ENCODE data around the gene LMLN. TPM values are rescaled to one million over a fixed set of nuclear protein-coding genes. Genes with fewer than 3 reads are reported as not detected.

Gene LMLN
- total RNA-seq, 1 donor, result 16.3 TPM

DNA sequence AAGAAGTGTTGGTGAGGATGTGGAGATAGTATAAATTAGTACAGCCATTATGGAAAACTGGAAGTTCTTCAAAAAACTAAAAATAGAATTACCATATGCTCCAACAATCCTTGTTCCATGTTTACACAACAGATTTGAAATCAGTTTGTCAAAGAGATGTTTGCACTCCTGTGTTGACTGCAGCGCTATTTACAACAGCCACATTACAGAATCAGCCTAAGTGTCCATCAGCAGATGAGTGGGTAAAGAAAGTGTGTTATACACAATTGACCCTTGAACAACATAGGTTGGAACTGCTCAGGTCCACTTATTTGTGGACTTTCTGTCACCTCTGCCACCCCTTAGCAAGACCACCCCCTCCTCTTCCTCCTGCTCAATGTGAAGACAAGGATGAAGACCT, 34.7 kb downstream of the LMLN start:
- no peak overlapping the region for H3K4me3 ChIP-seq (ENCODE audit: insufficient read depth, low read length)
- DNase-seq (ENCODE audit: insufficient read length, low spot score, missing footprints), result no peak
- H3K4me2 ChIP-seq (ENCODE audit: insufficient read depth, low read length), result no peak overlapping the region
- H4K20me1 ChIP-seq (ENCODE audit: insufficient read depth, low read length), result no peaks in the 10 kb centered on the region
- H3K27ac ChIP-seq (ENCODE audit: low read depth, low read length), result no peak overlapping the region
- H3K36me3 ChIP-seq (ENCODE audit: insufficient read depth, low read length), result peaks cover 10% of the 10 kb centered on the region
- H3K9me3 ChIP-seq (ENCODE audit: low read depth, low read length), result no peaks in the 10 kb centered on the region
- no peaks in the 10 kb centered on the region for H3K4me1 ChIP-seq (ENCODE audit: insufficient read depth, low read length)
- H2AFZ ChIP-seq (ENCODE audit: low read length), result no peak overlapping the region
- H3K79me2 ChIP-seq (ENCODE audit: insufficient read depth, low read length), result no peaks in the 10 kb centered on the region
- TF ChIP-seq, protein P1, sequence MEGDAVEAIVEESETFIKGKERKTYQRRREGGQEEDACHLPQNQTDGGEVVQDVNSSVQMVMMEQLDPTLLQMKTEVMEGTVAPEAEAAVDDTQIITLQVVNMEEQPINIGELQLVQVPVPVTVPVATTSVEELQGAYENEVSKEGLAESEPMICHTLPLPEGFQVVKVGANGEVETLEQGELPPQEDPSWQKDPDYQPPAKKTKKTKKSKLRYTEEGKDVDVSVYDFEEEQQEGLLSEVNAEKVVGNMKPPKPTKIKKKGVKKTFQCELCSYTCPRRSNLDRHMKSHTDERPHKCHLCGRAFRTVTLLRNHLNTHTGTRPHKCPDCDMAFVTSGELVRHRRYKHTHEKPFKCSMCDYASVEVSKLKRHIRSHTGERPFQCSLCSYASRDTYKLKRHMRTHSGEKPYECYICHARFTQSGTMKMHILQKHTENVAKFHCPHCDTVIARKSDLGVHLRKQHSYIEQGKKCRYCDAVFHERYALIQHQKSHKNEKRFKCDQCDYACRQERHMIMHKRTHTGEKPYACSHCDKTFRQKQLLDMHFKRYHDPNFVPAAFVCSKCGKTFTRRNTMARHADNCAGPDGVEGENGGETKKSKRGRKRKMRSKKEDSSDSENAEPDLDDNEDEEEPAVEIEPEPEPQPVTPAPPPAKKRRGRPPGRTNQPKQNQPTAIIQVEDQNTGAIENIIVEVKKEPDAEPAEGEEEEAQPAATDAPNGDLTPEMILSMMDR (IDR thresholded peaks at IDR 0.05; ENCODE audit: extremely low read depth, low read depth, low read length), result no peak
- no peaks in the 10 kb centered on the region for H3K27me3 ChIP-seq (ENCODE audit: insufficient read depth, low read length)

DNA sequence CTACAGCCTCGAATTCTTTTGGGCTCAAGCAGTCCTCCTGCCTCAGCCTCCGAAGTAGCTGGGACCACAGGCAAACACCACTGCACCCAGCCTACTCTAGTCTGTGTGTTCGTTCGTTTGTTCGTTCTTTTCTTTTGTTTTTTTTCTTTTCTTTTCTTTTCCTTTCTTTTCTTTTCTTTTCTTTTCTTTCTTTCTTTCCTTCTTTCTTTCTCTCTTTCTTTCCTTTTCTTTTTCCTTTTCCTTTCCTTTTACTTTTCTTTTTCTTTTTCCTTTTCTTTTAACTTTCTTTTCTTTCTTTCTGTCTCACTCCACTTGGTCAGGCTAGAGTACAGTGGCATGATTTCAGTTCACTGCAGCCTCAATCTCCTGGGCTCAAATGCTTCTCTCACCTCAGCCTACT, 36.8 kb downstream of the LMLN start:
- H3K4me2 ChIP-seq (ENCODE audit: insufficient read depth, low read length), result no peak overlapping the region
- no peaks in the 10 kb centered on the region for H3K4me1 ChIP-seq (ENCODE audit: insufficient read depth, low read length)
- TF ChIP-seq, protein P1 (IDR thresholded peaks at IDR 0.05; ENCODE audit: extremely low read depth, low read depth, low read length), result no peak
- H3K27ac ChIP-seq (ENCODE audit: low read depth, low read length), result no peak overlapping the region
- H3K79me2 ChIP-seq (ENCODE audit: insufficient read depth, low read length), result no peaks in the 10 kb centered on the region
- H3K27me3 ChIP-seq (ENCODE audit: insufficient read depth, low read length), result no peaks in the 10 kb centered on the region
- H4K20me1 ChIP-seq (ENCODE audit: insufficient read depth, low read length), result no peaks in the 10 kb centered on the region
- no peak overlapping the region for H2AFZ ChIP-seq (ENCODE audit: low read length)
- H3K36me3 ChIP-seq (ENCODE audit: insufficient read depth, low read length), result peaks cover 7% of the 10 kb centered on the region
- H3K9me3 ChIP-seq (ENCODE audit: low read depth, low read length), result no peaks in the 10 kb centered on the region
- H3K4me3 ChIP-seq (ENCODE audit: insufficient read depth, low read length), result no peak overlapping the region
- no peak for DNase-seq (ENCODE audit: insufficient read length, low spot score, missing footprints)

DNA sequence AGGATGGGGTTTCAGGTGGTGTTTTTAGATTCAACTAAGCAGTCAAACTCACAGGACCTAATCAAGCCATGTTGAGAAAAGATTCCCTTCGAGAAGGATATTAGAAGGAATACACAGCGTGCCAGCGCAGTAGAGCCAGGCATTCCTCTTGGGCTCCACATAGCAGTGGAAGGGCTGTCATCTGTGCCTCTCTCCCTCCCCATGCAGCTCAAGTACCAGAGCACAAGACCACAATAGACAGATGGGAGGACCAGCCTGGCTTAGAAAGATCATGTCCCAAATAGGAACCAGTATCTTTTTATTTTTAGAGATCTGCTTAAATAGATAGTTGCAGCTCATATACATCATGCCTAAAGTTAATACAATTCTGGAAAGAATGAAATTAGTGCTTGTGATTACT, 37.9 kb downstream of the LMLN start:
- no peak overlapping the region for H3K4me2 ChIP-seq (ENCODE audit: insufficient read depth, low read length)
- TF ChIP-seq, protein P1 (IDR thresholded peaks at IDR 0.05; ENCODE audit: extremely low read depth, low read depth, low read length), result no peak
- no peak overlapping the region for H2AFZ ChIP-seq (ENCODE audit: low read length)
- H3K4me3 ChIP-seq (ENCODE audit: insufficient read depth, low read length), result no peak overlapping the region
- no peaks in the 10 kb centered on the region for H3K4me1 ChIP-seq (ENCODE audit: insufficient read depth, low read length)
- peaks cover 7% of the 10 kb centered on the region for H3K36me3 ChIP-seq (ENCODE audit: insufficient read depth, low read length)
- H3K79me2 ChIP-seq (ENCODE audit: insufficient read depth, low read length), result no peaks in the 10 kb centered on the region
- no peaks in the 10 kb centered on the region for H3K27me3 ChIP-seq (ENCODE audit: insufficient read depth, low read length)
- no peak for DNase-seq (ENCODE audit: insufficient read length, low spot score, missing footprints)
- H4K20me1 ChIP-seq (ENCODE audit: insufficient read depth, low read length), result no peaks in the 10 kb centered on the region
- no peaks in the 10 kb centered on the region for H3K9me3 ChIP-seq (ENCODE audit: low read depth, low read length)
- H3K27ac ChIP-seq (ENCODE audit: low read depth, low read length), result no peak overlapping the region

DNA sequence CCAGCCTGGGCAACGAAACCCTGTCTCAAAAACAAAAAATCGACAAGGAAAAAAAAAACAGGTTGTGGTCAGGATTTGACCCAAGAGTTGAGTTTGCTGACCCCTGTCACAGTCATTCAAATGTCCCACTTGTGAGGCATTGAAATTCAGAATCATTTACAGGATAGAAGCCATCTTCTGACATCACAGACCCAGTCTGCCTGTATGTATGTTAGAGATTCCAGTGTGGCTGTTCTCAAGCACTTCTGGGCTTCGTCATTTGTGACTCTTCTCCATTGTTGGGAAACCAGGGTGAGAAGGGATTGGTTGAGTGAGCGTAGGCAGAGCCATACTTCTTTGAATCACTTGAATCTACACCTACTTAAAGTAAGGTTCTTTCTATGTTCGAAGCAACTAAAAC, 57.1 kb downstream of the LMLN start:
- H4K20me1 ChIP-seq (ENCODE audit: insufficient read depth, low read length), result no peaks in the 10 kb centered on the region
- no peak for DNase-seq (ENCODE audit: insufficient read length, low spot score, missing footprints)
- H3K4me1 ChIP-seq (ENCODE audit: insufficient read depth, low read length), result no peaks in the 10 kb centered on the region
- TF ChIP-seq, protein P1 (IDR thresholded peaks at IDR 0.05; ENCODE audit: extremely low read depth, low read depth, low read length), result no peak
- no peaks in the 10 kb centered on the region for H3K79me2 ChIP-seq (ENCODE audit: insufficient read depth, low read length)
- no peaks in the 10 kb centered on the region for H3K27me3 ChIP-seq (ENCODE audit: insufficient read depth, low read length)
- H3K27ac ChIP-seq (ENCODE audit: low read depth, low read length), result no peak overlapping the region
- H3K9me3 ChIP-seq (ENCODE audit: low read depth, low read length), result no peaks in the 10 kb centered on the region
- H3K36me3 ChIP-seq (ENCODE audit: insufficient read depth, low read length), result no peaks in the 10 kb centered on the region
- H2AFZ ChIP-seq (ENCODE audit: low read length), result no peak overlapping the region
- H3K4me3 ChIP-seq (ENCODE audit: insufficient read depth, low read length), result no peak overlapping the region
- no peak overlapping the region for H3K4me2 ChIP-seq (ENCODE audit: insufficient read depth, low read length)
